RPMI8226 (cell line): ENCODE results near the gene NUP54.

ENCODE experiments used
- DNase-seq: peaks from one replicate; pipeline ENCODE4 v3.0.0-alpha.2; 2015

The NUP54 gene

GRCh38 chr4:76066546-76066945, 81.7 kb downstream of the NUP54 start:
- no peak for DNase-seq
